Globus pallidus (tissue), 1 donor: ENCODE data around the gene MARVELD2.
"Not testable (repeated sequence)": the region's sequence is repeated elsewhere in the genome, so short reads cannot be mapped to it uniquely, and the experiment has no call there.

Source experiments
- DNase-seq: peaks from one replicate; pipeline ENCODE4 v3.0.0-alpha.2; 2015; ENCODE audit warnings: low spot score

MARVELD2 gene

GRCh38 chr5:69450116-69450515 is 35.2 kb downstream of the MARVELD2 start:
- no peak for DNase-seq

DNA sequence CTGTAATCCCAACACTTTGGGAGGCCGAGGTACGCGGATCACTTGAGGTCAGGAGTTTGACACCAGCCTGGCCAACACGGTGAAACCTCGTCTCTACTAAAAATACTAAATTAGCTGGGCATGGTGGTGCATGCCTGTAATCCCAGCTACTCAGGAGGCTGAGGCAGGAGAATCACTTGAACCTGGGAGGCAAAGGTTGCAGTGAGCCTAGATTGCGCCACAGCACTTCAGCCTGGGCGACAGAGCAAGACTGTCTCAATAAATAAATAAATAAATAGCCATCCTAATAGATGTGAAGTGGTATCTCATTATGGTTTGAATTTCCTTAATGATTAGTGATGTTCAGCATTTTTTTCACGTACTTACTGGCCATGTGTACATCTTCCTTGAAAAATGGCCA is 35.6 kb downstream of the MARVELD2 start:
- DNase-seq: not testable (repeated sequence)

DNA sequence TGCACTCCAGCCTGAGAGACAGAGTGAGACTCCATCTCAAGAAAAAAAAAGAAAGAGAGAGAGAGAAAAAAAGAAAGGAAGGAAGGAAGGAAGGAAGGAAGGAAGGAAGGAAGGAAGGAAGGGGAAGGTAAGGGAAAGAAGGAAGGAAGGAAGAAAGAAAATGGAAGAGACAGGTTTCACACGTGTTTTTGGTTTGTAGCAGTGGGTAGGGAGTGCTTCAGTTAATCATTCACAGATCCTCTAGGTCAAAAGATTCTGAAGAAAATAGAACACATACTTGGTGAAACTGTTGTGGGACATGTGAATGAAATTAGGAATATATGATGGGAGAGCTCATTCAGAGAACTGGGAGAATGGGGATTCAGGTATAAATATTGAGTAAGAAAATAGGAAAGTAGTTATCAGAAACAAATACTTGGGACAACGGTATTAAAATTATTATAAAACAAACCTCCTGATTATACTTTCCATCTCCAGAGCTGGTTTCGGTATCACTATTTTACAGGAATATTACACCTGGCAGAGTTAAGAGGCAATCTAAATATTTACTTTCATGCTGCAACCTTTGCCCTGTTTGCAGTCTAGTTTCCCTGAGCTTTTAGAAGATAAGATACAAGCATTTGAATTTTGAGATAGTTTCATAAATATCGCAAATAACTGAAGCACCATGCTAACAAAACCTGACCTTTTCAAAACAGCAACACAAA is 37.2 kb downstream of the MARVELD2 start:
- no peak for DNase-seq

- not testable (repeated sequence) for DNase-seq
These were observed 38.6 kb downstream of the MARVELD2 start for GRCh38 chr5:69453487-69453886.

- DNase-seq: no peak
These were observed 39.7 kb downstream of the MARVELD2 start for GRCh38 chr5:69454460-69455249.

GRCh38 chr5:69455428-69455988 is 40.6 kb downstream of the MARVELD2 start:
- not testable (repeated sequence) for DNase-seq

DNA sequence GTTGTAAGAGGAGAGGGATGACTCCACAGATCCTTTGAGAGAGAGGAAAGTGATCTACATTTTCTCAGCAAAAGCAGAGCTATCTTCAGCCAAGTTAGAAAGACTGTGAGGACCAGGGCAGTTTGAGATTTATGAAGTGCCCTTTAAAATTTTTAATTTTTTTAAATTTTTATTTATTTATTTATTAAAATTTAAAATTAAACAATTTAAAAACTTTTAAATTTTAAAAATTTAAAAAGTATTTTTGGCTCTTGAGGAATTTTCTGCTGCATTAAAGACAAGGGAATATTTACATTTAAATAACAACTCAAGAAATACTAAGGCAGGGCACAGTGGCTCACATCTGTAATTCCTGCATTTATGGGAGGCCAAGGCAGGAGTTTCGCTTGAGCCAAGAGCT is 47.3 kb downstream of the MARVELD2 start:
- no peak for DNase-seq

DNA sequence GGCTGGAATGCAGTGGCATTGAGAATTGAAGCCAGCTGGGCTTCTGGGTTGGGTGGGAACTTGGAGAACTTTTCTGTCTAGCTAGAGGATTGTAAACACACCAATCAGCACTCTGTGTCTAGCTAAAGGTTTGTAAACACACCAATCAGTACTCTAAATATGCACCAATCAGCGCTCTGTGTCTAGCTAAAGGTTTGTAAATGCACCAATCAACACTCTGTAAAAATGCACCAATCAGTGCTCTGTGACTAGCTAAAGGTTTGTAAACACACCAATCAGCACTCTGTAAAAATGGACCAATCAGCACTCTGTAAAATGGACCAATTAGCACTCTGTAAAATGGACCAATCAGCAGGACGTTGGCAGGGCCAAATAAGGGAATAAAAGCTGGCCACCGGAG is 51.5 kb downstream of the MARVELD2 start:
- not testable (repeated sequence) for DNase-seq

GRCh38 chr5:69467442-69468225 is 52.7 kb downstream of the MARVELD2 start:
- no peak for DNase-seq

DNA sequence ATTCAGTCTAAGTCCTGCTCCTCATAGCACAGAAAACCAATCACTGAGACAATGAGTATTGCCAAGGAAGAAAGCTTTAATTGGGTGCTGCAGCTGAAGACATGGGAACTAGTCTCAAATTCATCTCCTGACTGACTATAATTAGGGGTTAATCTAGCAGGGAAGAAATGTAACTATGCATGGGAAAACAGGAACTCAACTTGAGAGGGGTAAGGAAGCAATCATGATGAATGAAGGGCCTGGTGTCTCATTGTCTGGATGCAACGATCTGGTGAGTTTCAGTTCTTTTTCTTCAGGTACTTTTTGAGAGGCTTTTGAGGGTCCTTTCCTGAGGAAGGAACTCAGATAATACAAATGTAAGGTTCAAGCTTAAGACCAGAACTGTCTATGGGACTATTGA is 53.7 kb downstream of the MARVELD2 start:
- DNase-seq: no peak

GRCh38 chr5:69471516-69471915 is 56.6 kb downstream of the MARVELD2 start:
- DNase-seq: not testable (repeated sequence)

DNA sequence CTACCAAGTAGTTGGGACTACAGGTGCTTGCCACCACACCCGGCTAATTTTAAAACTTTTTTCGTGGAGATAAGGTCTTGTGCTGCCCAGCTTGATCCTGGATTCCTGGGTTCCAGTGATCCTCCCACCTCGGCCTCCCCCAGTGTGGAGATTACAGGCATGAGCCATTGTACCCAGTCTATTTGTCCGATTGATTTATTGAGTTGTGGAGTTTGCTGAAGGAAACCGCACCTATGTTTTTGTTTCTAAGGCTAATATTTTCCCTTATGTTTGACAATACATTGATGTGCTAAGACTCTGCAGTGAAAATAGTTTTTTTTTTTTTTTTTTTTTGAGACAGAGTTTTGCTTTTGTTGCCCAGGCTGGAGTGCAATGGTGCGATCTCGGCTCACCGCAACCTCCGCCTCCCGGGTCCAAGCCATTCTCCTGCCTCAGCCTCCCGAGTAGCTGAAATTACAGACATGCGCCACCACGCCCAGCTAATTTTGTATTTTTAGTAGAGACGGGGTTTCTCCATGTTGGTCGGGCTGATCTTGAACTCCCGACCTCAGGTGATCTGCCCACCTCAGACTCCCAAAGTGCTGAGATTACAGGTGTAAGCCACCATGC is 57.7 kb downstream of the MARVELD2 start:
- not testable (repeated sequence) for DNase-seq

DNA sequence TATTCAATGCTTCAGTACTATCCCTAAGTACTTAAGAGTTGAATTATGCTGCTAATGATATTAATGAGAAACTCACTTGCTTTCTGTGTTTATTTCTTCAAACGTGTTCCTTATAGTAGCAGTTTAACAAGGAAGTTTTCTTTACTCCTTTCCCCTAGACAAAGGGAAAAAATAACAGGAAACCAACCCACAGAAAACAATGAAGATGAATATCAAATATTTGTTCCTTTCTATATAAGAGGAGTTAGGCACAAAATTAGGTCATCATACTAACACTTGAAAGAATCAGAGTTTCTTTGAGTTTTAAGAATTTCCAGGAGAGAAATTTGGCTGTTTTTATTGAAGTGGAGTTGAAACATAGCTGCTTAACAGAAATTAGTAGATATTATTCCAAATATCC is 62.3 kb downstream of the MARVELD2 start:
- DNase-seq: no peak

- DNase-seq: not testable (repeated sequence)
These were observed 63.4 kb downstream of the MARVELD2 start for GRCh38 chr5:69478296-69478695.

DNA sequence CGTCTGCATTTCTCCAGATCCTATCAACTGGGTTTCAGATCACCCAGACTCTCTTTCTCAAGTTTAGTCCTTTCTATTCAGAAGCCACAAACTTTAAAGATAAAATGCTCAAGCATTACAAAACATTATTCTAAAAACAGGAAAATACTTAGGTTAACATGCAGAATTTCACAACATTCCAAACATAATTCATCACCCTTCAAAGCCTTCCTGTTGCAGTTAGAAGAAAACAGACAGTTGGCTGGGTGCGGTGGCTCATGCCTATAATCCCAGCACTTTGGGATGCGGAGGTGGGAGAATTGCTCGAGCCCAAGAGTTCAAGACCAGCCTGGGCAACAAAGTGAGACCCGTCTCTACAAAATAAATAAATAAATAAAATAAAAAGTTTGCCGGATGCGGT is 70.0 kb downstream of the MARVELD2 start:
- no peak for DNase-seq

DNA sequence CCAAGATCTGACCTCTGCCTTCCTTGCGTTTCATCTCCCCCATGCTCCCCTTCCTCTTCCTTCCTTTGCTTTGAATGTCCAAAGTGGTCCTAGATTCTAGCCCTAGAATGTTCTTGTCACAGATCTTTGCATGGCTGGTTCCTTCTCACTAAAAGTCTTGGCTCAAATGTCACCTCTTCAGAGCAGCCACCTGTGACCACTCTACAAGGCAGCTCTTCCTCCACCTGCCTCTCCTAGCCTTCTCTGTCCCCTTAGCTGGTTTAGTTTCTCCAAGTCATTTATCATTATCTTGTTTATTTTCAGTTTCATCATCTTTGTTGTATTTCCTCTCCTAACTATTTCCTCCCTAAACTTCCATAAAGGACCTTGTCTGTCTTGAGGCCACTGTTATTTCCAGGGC is 70.6 kb downstream of the MARVELD2 start:
- DNase-seq: no peak

GRCh38 chr5:69489246-69489645 is 74.3 kb downstream of the MARVELD2 start:
- DNase-seq: no peak

- DNase-seq: no peak
These were observed 76.1 kb downstream of the MARVELD2 start for GRCh38 chr5:69491027-69491426.

- no peak for DNase-seq
These were observed 77.0 kb downstream of the MARVELD2 start for GRCh38 chr5:69491838-69492390.

GRCh38 chr5:69492391-69492922 is 77.5 kb downstream of the MARVELD2 start, which contains the start of gene OCLN:
Gene OCLN, plus strand, starts transcription at chr5:69492790. Its CDS starts 11,455 bp downstream, at chr5:69504245.
- DNase-seq: no peak

DNA sequence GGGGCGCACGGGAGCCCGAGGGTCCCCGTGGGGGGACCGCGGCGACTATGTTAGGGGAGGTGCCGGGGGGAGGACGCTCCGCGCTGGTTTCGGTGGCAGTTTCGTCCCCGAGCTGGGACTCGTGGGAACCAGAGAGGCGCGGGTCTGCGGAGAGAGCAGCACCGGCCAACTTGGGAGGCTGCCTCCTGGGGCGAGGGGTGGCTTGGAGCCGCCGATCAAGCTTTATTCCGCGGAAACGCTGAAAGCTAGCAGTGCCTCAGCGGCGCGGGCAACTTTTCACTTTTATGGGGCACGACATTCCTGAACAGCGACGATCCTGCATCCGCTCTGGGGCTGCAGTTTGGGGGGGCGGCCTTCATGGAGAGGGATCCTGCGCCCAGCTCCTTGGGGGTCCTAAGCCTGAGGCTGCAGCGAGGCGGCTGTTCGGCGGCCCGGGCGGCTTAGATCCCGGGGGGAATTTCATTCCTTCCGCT is 78.0 kb downstream of the MARVELD2 start:
- no peak for DNase-seq
